Adipose tissue (tissue), 3 donors: ENCODE measurements around the gene PLPPR1. TPM values are rescaled to one million over a fixed set of nuclear protein-coding genes. Genes with fewer than 3 reads are reported as not detected.

Experiments used
- H3K27ac ChIP-seq: one replicate; pipeline ENCODE4 v1.5.1; 2013; ENCODE audit warnings: low read depth, low read length
- WGBS, 3 donors: extraction: QIAGEN DNeasy Blood & Tissue Kit; methylation state at CpG; one replicate each; pipeline ENCODE4 v1.1.7; 2013; 5-methylcytosine and 5-hydroxymethylcytosine counted together
- polyA plus RNA-seq, 3 donors: library from polyadenylated mRNA; stranded (reverse); fragments of 200-250 nt; gene quantifications; one replicate each; pipeline ENCODE4 v1.2.3, GENCODE V29; 2013
- donor health status: healthy with polysubstance abuse.
- donor health status: Bipolar disorder and iron deficiency.
- donor health status: healthy.

PLPPR1 gene
- under 1 TPM in 2 of 3 donors, not detected in 1; 0.03 to 0.08 TPM for polyA plus RNA-seq

GRCh38 chr9:101028346-101029314 lies at the start of gene PLPPR1:
TSS of gene PLPPR1 (plus strand) at chr9:101028727.
- no peak within 1 kb of the TSS for H3K27ac ChIP-seq
- 0 to 2% (median 1%) methylated on average over 82 to 89 of the region's 89 CpGs for WGBS, 3 donors

- H3K27ac ChIP-seq, result no peak overlapping the region
- 0 to 38% (median 31%) methylated on average over 1 of the region's 1 CpG for WGBS, 3 donors
Observed at GRCh38 chr9:100989731-100990130, 38.8 kb upstream of the PLPPR1 start.

DNA sequence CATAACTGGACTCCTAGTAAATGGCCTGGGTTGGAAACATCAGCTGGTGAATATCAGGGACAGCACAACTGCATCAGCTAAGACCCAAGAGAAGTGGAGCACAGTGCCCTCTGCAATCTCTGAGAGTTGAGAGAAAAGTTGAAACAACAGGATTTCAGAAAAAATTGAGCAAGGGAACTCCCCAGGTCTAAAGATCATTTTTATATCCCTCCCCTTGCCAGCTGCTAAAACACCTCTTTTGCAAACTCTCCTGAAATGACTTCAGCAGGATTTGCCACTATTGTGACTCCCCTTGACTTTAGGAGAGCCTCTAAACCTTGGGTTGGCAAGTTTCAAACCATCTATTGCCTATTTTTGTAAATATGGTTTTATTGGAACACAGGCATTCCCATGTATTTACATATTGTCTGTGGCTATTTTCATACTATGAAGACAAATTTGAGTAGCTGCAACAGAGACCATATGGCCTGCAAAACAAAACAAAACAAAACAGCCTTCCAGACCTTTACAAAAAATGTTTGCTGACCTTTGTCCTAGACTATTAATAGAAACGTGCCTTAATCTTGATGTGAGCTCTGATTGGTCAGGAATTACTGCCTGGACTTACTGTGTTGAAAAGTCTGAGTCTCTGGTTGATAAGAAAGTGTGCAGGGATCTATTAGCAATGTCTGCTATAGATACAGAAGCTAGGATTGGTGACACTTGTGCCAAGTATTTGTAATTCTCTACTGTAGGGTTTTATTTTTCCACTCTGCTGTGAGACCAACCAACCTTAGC lies 37.7 kb upstream of the PLPPR1 start:
- no peak overlapping the region for H3K27ac ChIP-seq
- 3 to 19% (median 12%) methylated on average over 1 of the region's 1 CpG for WGBS, 3 donors

- no peak overlapping the region for H3K27ac ChIP-seq
- WGBS, 3 donors, result 92 to 96% (median 95%) methylated on average over 1 of the region's 1 CpG
Observed at GRCh38 chr9:100992632-100993031, 35.9 kb upstream of the PLPPR1 start.

GRCh38 chr9:100999906-101000544 lies 28.5 kb upstream of the PLPPR1 start:
- WGBS, 3 donors, result 74 to 80% (median 80%) methylated on average over 5 of the region's 5 CpGs
- no peak overlapping the region for H3K27ac ChIP-seq

GRCh38 chr9:101005246-101005645 lies 23.3 kb upstream of the PLPPR1 start:
- WGBS, 3 donors, result 72 to 82% (median 82%) methylated on average over 3 of the region's 3 CpGs
- H3K27ac ChIP-seq, result no peak overlapping the region

DNA sequence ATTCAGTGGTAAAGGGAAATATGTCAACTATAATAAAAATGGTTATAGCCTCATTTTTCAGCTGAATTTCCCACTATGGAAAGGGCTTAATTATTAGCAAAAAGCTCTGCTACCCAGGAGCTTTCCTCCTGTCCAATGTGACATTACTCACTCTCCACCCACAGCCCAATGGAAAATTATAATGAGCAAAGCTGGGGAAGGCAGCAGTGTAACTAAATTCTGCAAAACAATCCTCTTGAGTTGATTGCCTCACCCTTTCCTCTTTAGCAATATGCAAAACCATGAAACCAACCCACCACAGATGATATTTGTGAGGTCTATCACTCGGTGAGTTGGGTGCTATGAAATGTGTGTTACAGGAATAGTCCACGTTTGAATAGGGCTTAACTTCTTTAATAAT lies 14.0 kb upstream of the PLPPR1 start:
- 39 to 50% (median 49%) methylated on average over 2 of the region's 2 CpGs for WGBS, 3 donors
- H3K27ac ChIP-seq, result no peak overlapping the region

- 53 to 74% (median 66%) methylated on average over 2 of the region's 2 CpGs for WGBS, 3 donors
- no peak overlapping the region for H3K27ac ChIP-seq
Observed at GRCh38 chr9:101018467-101018866, 10.1 kb upstream of the PLPPR1 start.

- no peak overlapping the region for H3K27ac ChIP-seq
Observed at GRCh38 chr9:101022704-101023103, 5.8 kb upstream of the PLPPR1 start.

DNA sequence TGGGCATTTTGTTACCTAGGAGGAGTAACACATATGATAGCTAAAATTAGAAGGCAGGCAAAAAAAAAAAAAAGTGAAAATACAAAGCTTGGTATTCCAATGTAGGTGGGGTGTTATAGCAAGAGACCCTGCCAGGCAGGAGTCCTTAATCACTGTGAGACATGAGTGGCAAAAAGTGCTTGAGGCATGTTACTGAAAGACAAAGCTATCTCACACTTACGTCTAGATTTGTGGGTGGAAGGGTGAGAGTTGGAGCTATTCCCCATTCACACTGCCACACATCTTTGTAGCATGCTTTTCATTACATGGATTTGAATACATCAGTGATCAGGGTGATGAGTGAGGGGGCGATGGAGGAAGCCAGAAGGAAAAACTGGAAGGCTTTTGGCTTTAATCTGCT lies 2.6 kb upstream of the PLPPR1 start:
- 71 to 75% (median 72%) methylated on average over 2 of the region's 2 CpGs for WGBS, 3 donors
- no peak overlapping the region for H3K27ac ChIP-seq

- no peak overlapping the region for H3K27ac ChIP-seq
- WGBS, 3 donors, result 26 to 39% (median 30%) methylated on average over 4 of the region's 4 CpGs
Observed at GRCh38 chr9:101026824-101027223, 1.7 kb upstream of the PLPPR1 start.

DNA sequence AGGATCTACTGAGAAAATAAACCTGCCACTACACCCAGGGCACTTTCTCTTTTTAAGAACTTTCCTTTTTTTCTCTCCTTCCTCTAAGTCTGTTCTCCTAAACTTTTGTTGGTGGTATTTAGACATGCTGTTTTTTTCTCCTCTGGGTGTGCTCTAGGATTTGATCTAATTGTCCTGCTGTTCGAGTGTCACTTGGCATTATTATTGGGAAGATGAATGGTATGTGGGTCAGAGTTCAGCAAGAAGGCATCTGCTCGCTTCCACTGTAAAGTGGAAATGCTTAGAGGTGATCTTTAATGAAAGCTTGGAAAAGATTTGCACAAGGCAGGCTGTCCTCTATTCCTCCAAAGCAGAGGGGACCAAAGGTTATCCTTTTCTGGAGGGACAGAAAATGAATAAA lies 1.3 kb upstream of the PLPPR1 start:
- 18 to 41% (median 31%) methylated on average over 2 of the region's 2 CpGs for WGBS, 3 donors
- no peak overlapping the region for H3K27ac ChIP-seq

- 9 to 17% (median 16%) methylated on average over 12 of the region's 12 CpGs for WGBS, 3 donors
- H3K27ac ChIP-seq, result no peak overlapping the region
Observed at GRCh38 chr9:101027733-101028345, 688 bp upstream of the PLPPR1 start.

DNA sequence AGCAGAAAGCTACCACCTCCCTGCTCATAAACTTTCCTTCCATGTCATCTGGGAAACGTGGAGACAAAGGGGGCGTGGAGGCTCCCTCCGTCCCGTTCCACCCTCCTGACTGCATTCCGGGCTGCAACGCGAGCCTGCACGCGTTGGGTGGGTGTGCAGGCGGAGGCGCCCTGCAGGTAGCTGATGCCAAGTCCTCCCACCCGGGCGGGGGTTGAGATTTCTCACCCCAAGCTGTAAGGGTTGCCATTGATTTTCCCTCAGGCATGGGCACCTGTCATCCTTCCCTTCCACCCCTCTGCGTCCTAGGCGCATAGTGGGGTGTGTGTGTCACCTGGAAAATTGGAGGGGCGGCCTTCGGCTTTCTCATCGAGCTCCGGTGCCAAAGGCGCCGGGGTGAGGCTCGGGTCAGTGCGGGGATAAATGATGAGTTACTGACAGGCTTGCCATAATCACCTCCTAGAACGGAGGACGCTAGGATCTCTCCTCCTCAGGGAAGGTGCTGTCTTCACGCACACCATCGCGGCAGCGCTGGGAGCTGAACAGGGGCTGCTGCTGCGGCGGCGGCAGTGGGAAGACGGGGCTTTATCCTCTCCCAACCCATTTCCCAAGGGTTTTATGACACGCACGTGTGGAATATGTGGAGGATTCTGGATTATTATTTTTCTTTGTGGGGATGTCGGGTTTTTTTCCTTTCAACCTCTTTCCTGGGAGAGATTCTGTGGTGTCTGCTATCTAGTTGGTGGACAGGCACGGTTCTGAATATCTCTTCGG lies 973 bp downstream of the PLPPR1 start:
- H3K27ac ChIP-seq, result no peak overlapping the region
- 3% methylated on average over 38 of the region's 38 CpGs for WGBS, 3 donors

GRCh38 chr9:101030086-101030391 lies 1.5 kb downstream of the PLPPR1 start:
- 8 to 12% (median 11%) methylated on average over 8 of the region's 8 CpGs for WGBS, 3 donors

GRCh38 chr9:101032426-101032825 lies 3.9 kb downstream of the PLPPR1 start:
- no peak overlapping the region for H3K27ac ChIP-seq
- 57 to 70% (median 67%) methylated on average over 1 of the region's 1 CpG for WGBS, 3 donors

More at GRCh38 chr9:101030086-101030391, 1.5 kb downstream of the PLPPR1 start:
- H3K27ac ChIP-seq, result no peak overlapping the region

DNA sequence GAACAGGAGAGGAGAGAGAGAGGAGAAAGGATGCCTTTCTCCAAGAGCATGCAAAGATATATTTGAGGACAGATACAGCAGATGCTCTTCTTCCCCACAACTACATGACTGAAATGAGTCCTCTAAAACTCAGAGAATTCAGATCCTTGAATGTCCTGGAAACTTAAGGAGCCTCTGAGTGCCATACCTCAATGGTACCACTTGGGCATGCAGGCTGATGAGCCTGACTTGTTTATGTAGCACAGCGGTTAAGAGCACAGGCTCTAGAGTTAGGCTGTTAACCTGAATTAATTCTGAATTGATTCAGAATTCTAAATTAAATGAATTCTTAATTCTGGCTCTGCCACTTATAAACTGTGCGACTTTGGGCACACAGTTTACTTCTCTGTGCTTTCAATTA lies 5.7 kb downstream of the PLPPR1 start:
- H3K27ac ChIP-seq, result no peak overlapping the region
- 41 to 89% (median 57%) methylated on average over 2 of the region's 2 CpGs for WGBS, 3 donors

GRCh38 chr9:101035098-101035497 lies 6.6 kb downstream of the PLPPR1 start:
- H3K27ac ChIP-seq, result no peak overlapping the region
- WGBS, 3 donors, result 57 to 69% (median 63%) methylated on average over 4 of the region's 4 CpGs
